Thyroid gland (tissue), 4 donors: ENCODE measurements around the gene CELF4.

Experiments used
- CTCF ChIP-seq, 6 experiments: fragments of 200-600 bp in 3 of 6; fragments of 450-650 bp in 3 of 6; sonication (generic) in 3 of 6; IDR thresholded peaks; one replicate each; pipeline ENCODE4 v1.5.1; 2016 to 2019; ENCODE audit warnings: antibody characterized with exemption in 6 of 6, mild to moderate bottlenecking in 2 of 6, inconsistent platforms in 1 of 6, moderate library complexity in 1 of 6
- POLR2A ChIP-seq, 2 donors: fragments of 450-650 bp; IDR thresholded peaks; one replicate each; pipeline ENCODE4 v1.6.1; 2017; ENCODE audit warnings: antibody characterized with exemption in 2 of 2, mild to moderate bottlenecking in 2 of 2, moderate library complexity in 1 of 2

DNA sequence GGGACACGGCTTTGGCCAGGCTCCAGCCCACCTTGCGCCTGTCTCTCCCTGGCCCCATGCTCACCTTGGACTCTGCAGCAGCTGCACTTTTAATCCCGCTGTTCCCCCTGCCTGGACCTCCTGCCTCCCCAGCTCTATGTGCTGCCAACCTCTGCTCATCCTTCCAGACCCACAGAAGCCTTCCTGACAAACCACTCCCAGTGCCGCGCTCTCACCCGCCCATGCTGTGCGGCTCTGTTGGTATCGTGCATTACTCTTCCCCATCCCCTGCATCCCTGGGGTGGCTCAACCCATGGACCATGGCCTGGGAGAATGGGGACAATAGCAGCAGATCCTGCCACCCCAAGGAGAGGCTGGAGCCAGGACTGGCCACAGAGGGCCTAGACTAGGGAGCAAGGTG, 303.6 kb downstream of the CELF4 start:
- TF ChIP-seq CTCF (IDR thresholded peaks at IDR 0.05) = no peak
- no peak for TF ChIP-seq POLR2A (IDR thresholded peaks at IDR 0.05)
